Measurements from ENCODE around the gene LGALS3BP. TPM values are rescaled to one million over a fixed set of nuclear protein-coding genes. Genes with fewer than 3 reads are reported as not detected.

Gene LGALS3BP
- total and polyA plus RNA-seq, 5 donors = 397 to 581 (median 456) TPM

DNA sequence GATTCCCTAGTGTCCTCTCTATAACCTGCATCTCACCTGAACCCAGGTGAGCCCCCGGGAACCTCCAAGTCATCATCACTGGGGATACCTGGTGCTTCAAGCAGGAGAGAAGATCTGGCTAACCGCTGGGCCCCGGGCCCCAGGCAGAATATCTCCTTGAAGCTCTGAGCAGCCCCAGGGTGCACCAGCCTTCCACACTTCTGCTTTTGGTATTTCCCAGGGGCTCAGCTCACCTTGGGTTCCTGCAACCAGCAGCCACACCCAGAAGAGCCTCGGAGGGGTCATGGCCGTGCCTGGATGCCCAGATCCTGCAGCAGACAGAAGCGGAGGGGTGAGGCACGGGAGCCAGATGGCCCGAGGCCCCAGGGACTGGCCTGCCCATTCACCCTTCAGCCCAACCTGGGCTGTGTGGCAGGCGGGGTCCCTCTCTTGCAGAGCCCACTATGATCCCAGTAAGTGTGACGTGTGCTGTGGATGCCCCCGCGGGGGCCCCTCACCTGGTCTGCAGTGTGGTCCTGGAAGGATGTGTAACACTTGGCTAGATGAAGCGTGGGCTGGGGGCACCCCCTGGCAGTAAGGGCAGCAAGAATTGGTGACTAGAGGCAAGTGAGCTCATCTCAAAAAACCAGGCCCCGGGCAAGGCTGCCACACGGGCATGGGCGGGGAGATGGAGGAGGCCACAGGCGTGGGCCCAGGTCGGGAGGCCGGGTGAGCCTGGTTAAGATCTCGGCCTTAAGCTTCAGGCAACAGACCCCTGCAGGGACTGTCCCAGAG, 2.6 kb downstream of the LGALS3BP start:
- Histone ChIP-seq H3K4me3 (ENCODE audit: low read length) (no peak overlapping the region), H3K4me1 (ENCODE audit: control insufficient read depth, insufficient read depth, low read length) (peaks cover 2% of the 10 kb centered on the region), H3K27ac (ENCODE audit: low read length) (no peak overlapping the region), H3K27me3 (ENCODE audit: control insufficient read depth, insufficient read depth) (no peaks in the 10 kb centered on the region), H3K9me3 (ENCODE audit: control insufficient read depth, low read length) (no peaks in the 10 kb centered on the region)
- ATAC-seq (no peak), DNase-seq (peak in 1 of 3 donors; percentile 60)
- 79% methylated on average over 20 of the region's 20 CpGs for WGBS
- intact Hi-C loops (cut with DNase I) = no loop called here

GRCh38 chr17:78974635-78975591, 4.8 kb downstream of the LGALS3BP start:
- no peak overlapping the region for H3K4me3 ChIP-seq (ENCODE audit: low read length)
- H3K4me1 ChIP-seq (ENCODE audit: control insufficient read depth, insufficient read depth, low read length) = no peaks in the 10 kb centered on the region

DNA sequence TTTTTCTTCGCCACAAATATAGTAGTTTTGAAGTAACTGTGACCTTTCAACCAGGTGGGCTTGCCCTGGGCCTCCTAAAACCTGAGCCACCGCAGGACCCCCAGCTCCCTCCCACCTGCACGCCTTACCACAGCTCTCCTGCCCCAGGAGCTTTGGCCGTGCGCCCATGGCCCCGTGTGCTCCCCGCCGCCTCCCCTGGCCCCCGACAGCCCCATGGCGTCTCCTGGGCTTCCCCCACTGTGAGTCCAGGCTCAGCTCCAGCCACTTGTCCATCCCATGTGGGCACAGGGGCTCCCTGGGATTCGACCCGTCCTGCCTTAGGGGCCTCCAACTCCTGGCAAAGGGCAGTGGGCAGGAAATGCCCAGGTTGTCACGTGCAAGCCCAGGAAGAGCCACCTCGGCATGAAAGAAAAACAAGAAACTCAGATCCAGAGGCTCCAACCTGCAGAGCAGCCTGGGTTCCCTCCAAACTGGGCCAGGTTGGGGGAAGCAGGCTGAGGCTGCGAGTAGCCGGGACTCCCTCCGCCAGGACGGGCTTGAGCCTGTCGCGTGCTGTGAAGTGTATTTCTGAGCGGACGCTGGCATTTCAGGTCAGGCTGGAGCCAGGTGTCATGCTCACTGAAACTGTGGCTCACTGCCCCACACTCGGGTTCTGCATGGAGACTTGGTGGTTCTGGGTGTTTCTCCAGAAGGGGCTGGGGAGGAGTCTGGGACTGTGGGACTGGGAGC, 5.8 kb downstream of the LGALS3BP start:
- intact Hi-C loops (cut with DNase I) = loop anchor here in 1 of 4 donors (5.0 kb wide), 1 partner anchor 107 kb away; no protein-coding TSS in a partner anchor
- no peak overlapping the region for H3K4me3 ChIP-seq (ENCODE audit: low read length)
- no peaks in the 10 kb centered on the region for H3K4me1 ChIP-seq (ENCODE audit: control insufficient read depth, insufficient read depth, low read length)
- DNase-seq = peak in 1 of 3 donors; percentile 52
- no peak overlapping the region for H3K27ac ChIP-seq (ENCODE audit: low read length)
- WGBS = 82% methylated on average over 23 of the region's 23 CpGs
- H3K27me3 ChIP-seq (ENCODE audit: control insufficient read depth, insufficient read depth) = no peaks in the 10 kb centered on the region
- no peak for ATAC-seq
- H3K9me3 ChIP-seq (ENCODE audit: control insufficient read depth, low read length) = no peaks in the 10 kb centered on the region

More at GRCh38 chr17:78974635-78975591, 4.8 kb downstream of the LGALS3BP start:
- Histone ChIP-seq H3K9me3 (ENCODE audit: control insufficient read depth, low read length) (no peaks in the 10 kb centered on the region), H3K27ac (ENCODE audit: low read length) (no peak overlapping the region), H3K27me3 (ENCODE audit: control insufficient read depth, insufficient read depth) (no peaks in the 10 kb centered on the region)
- WGBS = 56% methylated on average over 30 of the region's 30 CpGs
- DNase-seq (peak; percentile 79 to 90 (median 80)), ATAC-seq (peak; percentile 53 to 56)
- intact Hi-C loops (cut with DNase I) = loop anchor here in 1 of 4 donors (5.0 kb wide), 1 partner anchor 108 kb away; no protein-coding TSS in a partner anchor

DNA sequence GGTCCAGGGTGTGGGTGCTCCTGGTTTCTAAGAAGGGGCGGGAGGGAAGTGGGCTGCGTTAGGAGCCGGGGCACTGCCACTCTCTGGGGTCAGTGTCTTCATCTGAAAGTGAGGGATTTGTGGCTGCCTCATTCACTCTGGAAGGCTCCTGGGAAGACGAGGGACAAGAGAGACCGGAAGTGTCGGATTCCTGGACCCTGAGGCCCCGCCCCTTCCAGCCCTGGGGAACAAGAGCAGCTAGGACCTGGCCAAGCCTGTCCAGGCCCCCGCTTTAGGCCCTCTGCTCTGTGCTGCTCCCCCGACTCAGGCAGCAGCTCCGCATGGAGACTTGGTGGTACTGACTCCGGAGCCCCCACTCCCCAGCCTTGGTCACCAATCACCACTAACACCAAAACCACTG, 6.5 kb downstream of the LGALS3BP start:
- peak in 2 of 3 donors; percentile 70 to 77 for DNase-seq
- no peak for ATAC-seq
- Histone ChIP-seq H3K4me3 (ENCODE audit: low read length) (no peak overlapping the region), H3K27ac (ENCODE audit: low read length) (no peak overlapping the region), H3K4me1 (ENCODE audit: control insufficient read depth, insufficient read depth, low read length) (no peaks in the 10 kb centered on the region), H3K27me3 (ENCODE audit: control insufficient read depth, insufficient read depth) (no peaks in the 10 kb centered on the region), H3K9me3 (ENCODE audit: control insufficient read depth, low read length) (no peaks in the 10 kb centered on the region)
- 63% methylated on average over 11 of the region's 11 CpGs for WGBS
- intact Hi-C loops (cut with DNase I) = loop anchor here in 1 of 4 donors (5.0 kb wide), 1 partner anchor 106 kb away; no protein-coding TSS in a partner anchor

- intact Hi-C loops (cut with DNase I) = loop anchor here in 1 of 4 donors (5.0 kb wide), 1 partner anchor 105 kb away; no protein-coding TSS in a partner anchor
- ATAC-seq (no peak), DNase-seq (peak in 1 of 3 donors; percentile 56)
- H3K27me3 ChIP-seq (ENCODE audit: control insufficient read depth, insufficient read depth) = no peaks in the 10 kb centered on the region
- no peak overlapping the region for H3K27ac ChIP-seq (ENCODE audit: low read length)
- H3K9me3 ChIP-seq (ENCODE audit: control insufficient read depth, low read length) = no peaks in the 10 kb centered on the region
- no peaks in the 10 kb centered on the region for H3K4me1 ChIP-seq (ENCODE audit: control insufficient read depth, insufficient read depth, low read length)
- no peak overlapping the region for H3K4me3 ChIP-seq (ENCODE audit: low read length)
- WGBS = 84% methylated on average over 15 of the region's 15 CpGs
Measured at GRCh38 chr17:78972507-78973105, 7.1 kb downstream of the LGALS3BP start.

GRCh38 chr17:78971756-78972506, 7.8 kb downstream of the LGALS3BP start:
- H3K4me1 ChIP-seq (ENCODE audit: control insufficient read depth, insufficient read depth, low read length) = no peaks in the 10 kb centered on the region
- intact Hi-C loops (cut with DNase I) = loop anchor here in 3 of 4 donors (2.0 to 5.0 kb wide), 2 partner anchors 105 to 107 kb away; no protein-coding TSS in a partner anchor
- H3K9me3 ChIP-seq (ENCODE audit: control insufficient read depth, low read length) = no peaks in the 10 kb centered on the region
- no peaks in the 10 kb centered on the region for H3K27me3 ChIP-seq (ENCODE audit: control insufficient read depth, insufficient read depth)
- ATAC-seq = no peak
- 78% methylated on average over 22 of the region's 22 CpGs for WGBS
- H3K4me3 ChIP-seq (ENCODE audit: low read length) = no peak overlapping the region
- peak in 1 of 3 donors; percentile 54 for DNase-seq
- no peak overlapping the region for H3K27ac ChIP-seq (ENCODE audit: low read length)

DNA sequence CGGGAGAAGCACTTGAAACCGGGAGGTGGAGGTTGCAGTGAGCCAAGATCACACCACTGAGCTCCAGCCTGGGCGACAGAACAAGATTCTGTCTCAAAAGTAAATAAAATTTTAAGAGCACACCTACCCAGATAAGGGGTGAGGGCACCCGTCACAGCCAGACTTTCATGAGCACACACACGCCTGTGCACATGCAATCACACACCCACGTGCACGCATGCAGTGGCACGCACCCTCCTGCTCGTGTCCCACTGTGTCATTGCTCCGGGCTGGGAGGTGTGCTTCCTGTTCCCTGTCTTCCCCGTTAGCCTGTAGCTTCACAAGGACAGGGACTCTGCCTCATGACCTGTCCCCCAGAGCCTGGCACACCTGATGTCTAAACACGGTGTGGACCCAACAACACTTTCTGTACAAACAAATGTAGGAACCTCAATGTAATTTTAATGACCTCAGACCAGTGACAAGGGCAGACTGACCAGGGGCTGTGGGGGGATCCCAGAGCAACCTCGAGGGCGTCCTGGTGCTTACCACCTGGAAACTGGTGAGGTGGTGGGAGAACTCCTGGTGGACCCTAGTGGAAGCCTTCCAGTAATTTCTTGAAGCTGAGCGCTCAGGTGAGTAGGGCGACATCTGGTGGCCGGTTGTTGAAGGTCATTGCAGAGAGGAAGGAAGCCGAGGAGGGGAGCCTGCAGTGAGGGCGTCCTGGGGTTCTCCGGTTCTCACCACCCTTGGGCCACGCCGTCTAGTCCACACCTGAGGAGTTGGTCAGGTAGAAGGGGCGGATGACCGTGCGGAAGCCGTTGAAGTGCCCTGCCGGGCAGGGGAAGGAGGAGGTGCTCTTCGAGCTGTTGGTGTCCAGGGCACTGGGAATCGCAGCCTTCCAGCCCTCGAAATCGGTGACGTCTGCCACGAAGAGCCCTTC, 8.6 kb downstream of the LGALS3BP start:
- DNase-seq (peak; percentile 83 to 95 (median 92)), ATAC-seq (peak; percentile 32 to 40)
- intact Hi-C loops (cut with DNase I) = loop anchor here in 3 of 4 donors (2.0 to 5.0 kb wide), 2 partner anchors 104 to 106 kb away; no protein-coding TSS in a partner anchor
- Histone ChIP-seq H3K27me3 (ENCODE audit: control insufficient read depth, insufficient read depth) (no peaks in the 10 kb centered on the region), H3K9me3 (ENCODE audit: control insufficient read depth, low read length) (no peaks in the 10 kb centered on the region), H3K4me1 (ENCODE audit: control insufficient read depth, insufficient read depth, low read length) (no peaks in the 10 kb centered on the region), H3K27ac (ENCODE audit: low read length) (no peak overlapping the region), H3K4me3 (ENCODE audit: low read length) (no peak overlapping the region)
- 36% methylated on average over 33 of the region's 33 CpGs for WGBS

- no peaks in the 10 kb centered on the region for H3K27me3 ChIP-seq (ENCODE audit: control insufficient read depth, insufficient read depth)
- DNase-seq = no peak
- no peak for ATAC-seq
- WGBS = 90% methylated on average over 9 of the region's 9 CpGs
- no peaks in the 10 kb centered on the region for H3K4me1 ChIP-seq (ENCODE audit: control insufficient read depth, insufficient read depth, low read length)
- no peaks in the 10 kb centered on the region for H3K9me3 ChIP-seq (ENCODE audit: control insufficient read depth, low read length)
- no peak overlapping the region for H3K4me3 ChIP-seq (ENCODE audit: low read length)
- intact Hi-C loops (cut with DNase I) = loop anchor here (2.0 to 5.0 kb wide), 3 partner anchors 103 to 108 kb away; no protein-coding TSS in a partner anchor
- H3K27ac ChIP-seq (ENCODE audit: low read length) = no peak overlapping the region
Measured at GRCh38 chr17:78969865-78970264, 9.9 kb downstream of the LGALS3BP start.

Measured in right cardiac atrium (tissue), 5 donors.